IMR-90 (cell line): ENCODE results near the gene CTSL. TPM values are rescaled to one million over a fixed set of nuclear protein-coding genes. Genes with fewer than 3 reads are reported as not detected.
A peak's percentile ranks its signal among the peaks of the same experiment; 100 is the strongest.

Source experiments
- ATAC-seq: fragments of 200-7000 bp; cut with Tn5 transposase; 2 replicates; pipeline ENCODE4 v1.9.1; 2020; ENCODE audit warnings: low read depth, mild to moderate bottlenecking, moderate library complexity
- BruUV-seq: library from RNA; stranded (reverse); fragments of 400-500 nt; replicated peaks from 2 replicates; lab custom pipeline; 2021; lab: Mats Ljungman, UMichigan
- CTCF ChIA-PET: fragments of 300-600 bp; formaldehyde crosslinking; extraction: SDS; loops from one replicate; lab custom pipeline; 2021; ENCODE audit warnings: antibody characterized with exemption; lab: Yijun Ruan, JAX
- POLR2A ChIA-PET: fragments of 300-600 bp; sonication (Branson Sonifier 250); formaldehyde crosslinking; loops from one replicate; lab custom pipeline; 2022; ENCODE audit warnings: antibody characterized with exemption; ENCODE audit not compliant: unreplicated experiment; lab: Charles Lee
- DNase-seq: peaks from one replicate; pipeline ENCODE4 v3.0.0; 2013
- H2AFZ ChIP-seq: replicated peaks from 2 replicates; pipeline ENCODE3; 2013; ENCODE audit warnings: low read length, mild to moderate bottlenecking; ENCODE audit not compliant: poor library complexity
- H2AK5ac ChIP-seq: 2 replicates; pipeline ENCODE4 v1.6.1; 2013; ENCODE audit warnings: low read depth, low read length, inconsistent platforms
- H2AK9ac ChIP-seq: replicated peaks from 2 replicates; pipeline ENCODE3; 2013; ENCODE audit warnings: mild to moderate bottlenecking, low read depth, low read length, moderate library complexity; ENCODE audit not compliant: poor library complexity
- H2BK120ac ChIP-seq: 2 replicates; pipeline ENCODE4 v1.6.1; 2013; ENCODE audit warnings: low read depth, low read length, inconsistent platforms
- H2BK15ac ChIP-seq: 3 replicates; pipeline ENCODE4 v1.6.1; 2013; ENCODE audit warnings: low read depth, low read length, inconsistent platforms
- H2BK20ac ChIP-seq: 2 replicates; pipeline ENCODE4 v1.6.1; 2013; ENCODE audit warnings: low read depth, mild to moderate bottlenecking, inconsistent platforms, low read length, moderate library complexity
- H2BK5ac ChIP-seq: 2 replicates; pipeline ENCODE4 v1.6.1; 2013; ENCODE audit warnings: mild to moderate bottlenecking, low read depth, low read length, inconsistent platforms; ENCODE audit not compliant: poor library complexity, severe bottlenecking
- H3K14ac ChIP-seq: replicated peaks from 2 replicates; pipeline ENCODE4 v1.6.1; 2013; ENCODE audit warnings: low read depth, low read length, inconsistent platforms
- H3K18ac ChIP-seq: 2 replicates; pipeline ENCODE4 v1.6.1; 2013; ENCODE audit warnings: low read depth, low read length, control low read depth
- H3K23ac ChIP-seq: 2 replicates; pipeline ENCODE4 v1.6.1; 2013; ENCODE audit warnings: low read depth, low read length, inconsistent platforms
- H3K27ac ChIP-seq: 2 replicates; pipeline ENCODE4 v1.5.1; 2013; ENCODE audit warnings: mild to moderate bottlenecking, control low read depth, low read length; ENCODE audit not compliant: insufficient read depth
- H3K27me3 ChIP-seq: 2 replicates; pipeline ENCODE4 v1.6.1; 2013; ENCODE audit warnings: low read length; ENCODE audit not compliant: control insufficient read depth, insufficient read depth
- H3K36me3 ChIP-seq: 2 replicates; pipeline ENCODE4 v1.6.1; 2013; ENCODE audit warnings: low read length, mixed read lengths; ENCODE audit not compliant: control insufficient read depth, insufficient read depth
- H3K4ac ChIP-seq: 2 replicates; pipeline ENCODE4 v1.6.1; 2013; ENCODE audit warnings: low read depth, low read length, inconsistent platforms
- H3K4me1 ChIP-seq: 2 replicates; pipeline ENCODE4 v1.6.1; 2013; ENCODE audit warnings: low read length, mixed read lengths; ENCODE audit not compliant: control insufficient read depth, insufficient read depth
- H3K4me2 ChIP-seq: 2 replicates; pipeline ENCODE4 v1.6.1; 2013; ENCODE audit warnings: low read depth, mild to moderate bottlenecking, control low read depth, low read length, moderate library complexity
- H3K4me3 ChIP-seq: 2 replicates; pipeline ENCODE4 v1.5.1; 2013; ENCODE audit warnings: low read depth, mild to moderate bottlenecking, control low read depth, low read length, moderate library complexity; ENCODE audit not compliant: insufficient read depth
- H3K56ac ChIP-seq: 2 replicates; pipeline ENCODE4 v1.6.1; 2013; ENCODE audit warnings: low read length, inconsistent platforms; ENCODE audit not compliant: insufficient read depth; ENCODE audit errors: extremely low read depth
- H3K79me1 ChIP-seq, 2 experiments: 2 replicates each; pipeline ENCODE4 v1.6.1; 2013; ENCODE audit warnings: low read length in 2 of 2, inconsistent platforms in 1 of 2, low read depth in 1 of 2
- H3K9ac ChIP-seq: 2 replicates; pipeline ENCODE4 v1.6.1; 2013; ENCODE audit warnings: low read depth, low read length, control low read depth
- H3K9me1 ChIP-seq: 2 replicates; pipeline ENCODE4 v1.6.1; 2013; ENCODE audit warnings: low read length, inconsistent platforms; ENCODE audit not compliant: insufficient read depth
- H3K9me3 ChIP-seq: 2 replicates; pipeline ENCODE4 v1.6.1; 2013; ENCODE audit warnings: low read length; ENCODE audit not compliant: control insufficient read depth, insufficient read depth
- H4K20me1 ChIP-seq: 2 replicates; pipeline ENCODE4 v1.6.1; 2013; ENCODE audit warnings: low read length, inconsistent platforms; ENCODE audit not compliant: insufficient read depth
- H4K5ac ChIP-seq: 2 replicates; pipeline ENCODE4 v1.6.1; 2013; ENCODE audit warnings: mild to moderate bottlenecking, low read depth, low read length, control low read depth
- H4K8ac ChIP-seq, 2 experiments: 2 replicates each; pipeline ENCODE4 v1.6.1; 2013; ENCODE audit warnings: low read depth in 2 of 2, low read length in 2 of 2, control low read depth in 1 of 2, inconsistent platforms in 1 of 2
- H4K91ac ChIP-seq: 2 replicates; pipeline ENCODE4 v1.6.1; 2013; ENCODE audit warnings: low read depth, low read length, inconsistent platforms; ENCODE audit not compliant: insufficient read depth
- BHLHE40 ChIP-seq: fragments of 150-350 bp; IDR thresholded peaks from 2 replicates; pipeline ENCODE4 v1.6.1; 2016; ENCODE audit warnings: mild to moderate bottlenecking, low read depth, low read length
- CEBPB ChIP-seq: IDR thresholded peaks from 2 replicates; pipeline ENCODE4 v1.6.1; 2012; ENCODE audit warnings: low read depth, low read length, improper control_type of control experiment
- CHD1 ChIP-seq: IDR thresholded peaks from 2 replicates; pipeline ENCODE4 v1.6.1; 2012; ENCODE audit warnings: low read depth, low read length, improper control_type of control experiment
- ELK1 ChIP-seq: fragments of 150-350 bp; IDR thresholded peaks from 2 replicates; pipeline ENCODE4 v1.6.1; 2016; ENCODE audit warnings: low read depth, mild to moderate bottlenecking, low read length, moderate library complexity, borderline replicate concordance
- FOS ChIP-seq: fragments of 150-350 bp; IDR thresholded peaks from 2 replicates; pipeline ENCODE4 v1.6.1; 2016; ENCODE audit warnings: low read depth, low read length
- MAZ ChIP-seq: IDR thresholded peaks from 2 replicates; pipeline ENCODE4 v1.6.1; 2012; ENCODE audit warnings: low read depth, mild to moderate bottlenecking, low read length, improper control_type of control experiment, moderate library complexity, borderline replicate concordance
- MXI1 ChIP-seq: IDR thresholded peaks from 2 replicates; pipeline ENCODE4 v1.6.1; 2012; ENCODE audit warnings: low read depth, mild to moderate bottlenecking, low read length, moderate library complexity, borderline replicate concordance
- NFE2L2 ChIP-seq: fragments of 150-350 bp; IDR thresholded peaks from 2 replicates; pipeline ENCODE4 v1.6.1; 2016; ENCODE audit warnings: low read depth, mild to moderate bottlenecking, low read length
- POLR2A ChIP-seq: IDR thresholded peaks from 2 replicates; pipeline ENCODE4 v1.6.1; 2012; ENCODE audit warnings: mild to moderate bottlenecking, low read depth, low read length
- RAD21 ChIP-seq: IDR thresholded peaks from 2 replicates; pipeline ENCODE4 v1.6.1; 2012; ENCODE audit warnings: low read length, improper control_type of control experiment
- RCOR1 ChIP-seq: IDR thresholded peaks from 2 replicates; pipeline ENCODE4 v1.6.1; 2012; ENCODE audit warnings: mild to moderate bottlenecking, low read length, improper control_type of control experiment; ENCODE audit not compliant: insufficient replicate concordance
- RFX5 ChIP-seq: IDR thresholded peaks from 2 replicates; pipeline ENCODE4 v1.8.0; 2012; ENCODE audit warnings: low read depth, mild to moderate bottlenecking, low read length, moderate library complexity
- SMC3 ChIP-seq: fragments of 150-350 bp; IDR thresholded peaks from 2 replicates; pipeline ENCODE4 v1.6.1; 2016; ENCODE audit warnings: low read depth, mild to moderate bottlenecking, antibody characterized with exemption, low read length, moderate library complexity
- USF2 ChIP-seq: fragments of 150-350 bp; IDR thresholded peaks from 2 replicates; pipeline ENCODE4 v1.6.1; 2017; ENCODE audit warnings: mild to moderate bottlenecking, antibody characterized with exemption, low read length, low read depth
- WGBS, 2 experiments: methylation state at CpG; one replicate each; pipeline versions ENCODE4 v1.1.5 to v1.1.7; 2013; ENCODE audit warnings: missing lambda C conversion rate in 2 of 2; ENCODE audit not compliant: insufficient read length in 1 of 2; ENCODE audit errors: extremely low coverage in 2 of 2; 5-methylcytosine and 5-hydroxymethylcytosine counted together
- dilution Hi-C: fragments of 300-500 bp; cut with HindIII; formaldehyde crosslinking; loops from one replicate; pipeline ENCODE4 v1.14.3; 2018; ENCODE audit warnings: low sequenced_read_pairs; ENCODE audit not compliant: unreplicated experiment
- in situ Hi-C: fragments of 300-500 bp; cut with MboI; formaldehyde crosslinking; loops from 3 replicates; pipeline ENCODE4 v1.14.3; 2019; ENCODE audit warnings: low sequenced_read_pairs, inconsistent platforms, mixed read lengths
- intact Hi-C: fragments of 100-400 bp; cut with micrococcal nuclease; formaldehyde crosslinking; loops from 2 replicates; pipeline ENCODE4 v1.10.0; 2022
- polyA plus RNA-seq, 3 experiments: library from polyadenylated mRNA; depleted of rRNA; stranded (reverse); fragments of >200 nt; gene quantifications; 2 replicates each; pipeline ENCODE4 v1.2.3, GENCODE V29; 2012; ENCODE audit warnings: low replicate concordance in 1 of 3
- total RNA-seq: library from RNA; depleted of rRNA; stranded (reverse); fragments of >200 nt; gene quantifications from 2 replicates; pipeline ENCODE4 v1.2.3, GENCODE V29; 2012

The CTSL gene
- total and polyA plus RNA-seq, 2 of the 4 experiments (the other 2 are of a cell fraction) = 57.0 to 112 TPM

- TF ChIP-seq ELK1 = no peak
These were observed 27.7 kb upstream of the CTSL start (continued) for GRCh38 chr9:87698069-87698809.

GRCh38 chr9:87699835-87700234 is 26.1 kb upstream of the CTSL start:
- H4K5ac ChIP-seq = no peak overlapping the region
- peak overlapping the region; percentile 3 for H2AFZ ChIP-seq
- ATAC-seq (no peak), DNase-seq (no peak)
- peak overlapping the region; percentile 53; the same call in 1 of the 2 replicates for H2BK20ac ChIP-seq
- no peak overlapping the region for H3K4me3 ChIP-seq
- no peak overlapping the region for H2BK5ac ChIP-seq
- H3K4ac ChIP-seq = no peak overlapping the region
- no peak overlapping the region for H2AK9ac ChIP-seq
- no peak overlapping the region for H3K27ac ChIP-seq
- no TSS peak for BruUV-seq
- intact Hi-C loops (no loop called here), dilution Hi-C loops (no loop called here), in situ Hi-C loops (loop anchor here (25.0 kb wide), 3 partner anchors 337 to 1312 kb away; no protein-coding TSS in a partner anchor)
- H3K79me1 ChIP-seq = no peaks in the 10 kb centered on the region
- H3K18ac ChIP-seq = no peak overlapping the region; the same call in 1 of the 2 replicates
- H4K20me1 ChIP-seq = no peaks in the 10 kb centered on the region
- H2BK120ac ChIP-seq = no peak overlapping the region
- ChIA-PET POLR2A (no interaction called here), CTCF (no interaction called here)
- no peak overlapping the region for H3K4me2 ChIP-seq
- no peaks in the 10 kb centered on the region for H3K27me3 ChIP-seq
- H3K56ac ChIP-seq = no peak overlapping the region
- H4K91ac ChIP-seq = no peak overlapping the region
- H2AK5ac ChIP-seq = no peak overlapping the region
- H3K36me3 ChIP-seq = no peaks in the 10 kb centered on the region
- H2BK15ac ChIP-seq = no peak overlapping the region
- H4K8ac ChIP-seq = peak overlapping the region in 1 of 2 experiments; percentile 34; a peak in 1 of 4 replicates
- H3K9me1 ChIP-seq = no peaks in the 10 kb centered on the region; the same call in 1 of the 2 replicates
- no peak overlapping the region for H3K23ac ChIP-seq
- no peak overlapping the region for H3K14ac ChIP-seq
- H3K9ac ChIP-seq = no peak overlapping the region
- 73% methylated on average over 2 of the region's 4 CpGs; no CpG with 5 or more reads in 1 of the 2 experiments for WGBS, 2 experiments
- H3K4me1 ChIP-seq = no peaks in the 10 kb centered on the region
- H3K9me3 ChIP-seq = no peaks in the 10 kb centered on the region
- TF ChIP-seq POLR2A = no peak
- TF ChIP-seq FOS = no peak
- TF ChIP-seq USF2 = no peak
- TF ChIP-seq RFX5 = no peak
- TF ChIP-seq MAZ = no peak
- TF ChIP-seq RCOR1 = no peak
- TF ChIP-seq ELK1 = no peak
- TF ChIP-seq SMC3 = no peak
- no peak for TF ChIP-seq MXI1
- TF ChIP-seq NFE2L2 = no peak
- TF ChIP-seq CHD1 = no peak
- no peak for TF ChIP-seq CEBPB
- no peak for TF ChIP-seq RAD21
- no peak for TF ChIP-seq BHLHE40
